ENCODE data around the gene B3GNT4. TPM values are rescaled to one million over a fixed set of nuclear protein-coding genes. Genes with fewer than 3 reads are reported as not detected.

B3GNT4 gene
- total RNA-seq: 0.19 TPM in 1 of 2 replicates, not detected in the other

GRCh38 chr12:122203301-122204166 lies at the start of gene B3GNT4:
B3GNT4 (plus strand) TSS chr12:122203709; CDS start chr12:122204619, 910 bp downstream.

GRCh38 chr12:122174155-122174845 lies 29.2 kb upstream of the B3GNT4 start, which contains the start of gene IL31:
IL31 (minus strand) TSS chr12:122174221; CDS start chr12:122174172, 49 bp downstream.

DNA sequence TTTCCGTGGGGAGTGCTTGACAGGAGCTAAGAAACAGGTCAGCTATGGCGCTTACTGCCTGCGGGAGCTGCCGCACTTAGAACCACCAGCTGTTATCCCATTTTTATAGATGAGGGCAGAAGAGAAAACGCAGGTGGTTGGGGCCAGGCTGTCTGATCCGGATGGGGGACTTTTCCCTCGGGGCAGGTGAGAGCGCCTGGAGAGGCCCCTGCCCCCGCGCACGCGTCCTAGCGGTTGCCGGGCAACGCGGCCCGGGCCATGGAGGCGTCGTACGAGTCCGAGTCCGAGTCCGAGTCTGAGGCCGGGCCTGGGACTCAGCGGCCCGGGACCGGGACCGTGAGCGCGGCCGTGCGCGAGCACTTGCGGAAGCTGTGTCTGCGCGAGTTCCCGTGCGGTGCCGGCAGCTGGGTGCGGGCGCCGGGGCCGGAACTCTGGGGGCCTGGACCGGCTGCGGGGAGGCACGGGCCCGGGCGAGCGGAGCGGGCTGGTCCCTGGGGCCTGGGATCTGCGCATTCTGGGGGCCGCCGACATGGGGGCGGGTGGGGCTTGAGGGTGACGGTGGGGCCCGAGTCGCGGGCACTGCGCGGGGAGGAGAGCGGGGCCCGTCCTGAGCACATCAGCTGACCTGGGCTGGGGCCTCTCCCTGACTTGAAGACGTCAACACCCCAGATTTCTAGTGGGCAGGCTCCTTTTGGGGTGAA lies 20.5 kb upstream of the B3GNT4 start, which contains the start of gene LRRC43:
LRRC43 (plus strand) TSS at position 237 of the 701 bp plus-strand sequence; CDS start at position 259, 22 bp downstream.

GRCh38 chr12:122225683-122226365 lies 22.3 kb downstream of the B3GNT4 start, which contains the start of gene DIABLO:
DIABLO (minus strand) TSS chr12:122226052; CDS start chr12:122226014, 38 bp downstream.

Other genes with a start within 250 kb of the B3GNT4 start
- 13.7 and 19.6 TPM in 2 replicates for gene BCL7A, start 181.8 kb upstream of the B3GNT4 start, total RNA-seq
- gene MLXIP, start 125.0 kb upstream of the B3GNT4 start, total RNA-seq: 10.2 and 13.1 TPM in 2 replicates
- gene IL31, start 29.5 kb upstream of the B3GNT4 start, total RNA-seq: not detected in 2 replicates
- 0.79 and 0.87 TPM in 2 replicates for gene LRRC43, start 20.6 kb upstream of the B3GNT4 start, total RNA-seq
- 62.2 and 71.7 TPM in 2 replicates for gene DIABLO, start 22.3 kb downstream of the B3GNT4 start, total RNA-seq
- 21.4 and 24.8 TPM in 2 replicates for gene VPS33A, start 62.8 kb downstream of the B3GNT4 start, total RNA-seq
- 57.4 and 63.4 TPM in 2 replicates for gene CLIP1, start 219.0 kb downstream of the B3GNT4 start, total RNA-seq

Data from aortic smooth muscle cell (primary cell).